ENCODE measurements around the gene TBC1D16. TPM values are rescaled to one million over a fixed set of nuclear protein-coding genes. Genes with fewer than 3 reads are reported as not detected.

The TBC1D16 gene
- total RNA-seq, 3 donors from 2014 or later (not counting 1 experiment from before 2014, with no cell fraction given): 0.49 to 1.00 (median 0.65) TPM

DNA sequence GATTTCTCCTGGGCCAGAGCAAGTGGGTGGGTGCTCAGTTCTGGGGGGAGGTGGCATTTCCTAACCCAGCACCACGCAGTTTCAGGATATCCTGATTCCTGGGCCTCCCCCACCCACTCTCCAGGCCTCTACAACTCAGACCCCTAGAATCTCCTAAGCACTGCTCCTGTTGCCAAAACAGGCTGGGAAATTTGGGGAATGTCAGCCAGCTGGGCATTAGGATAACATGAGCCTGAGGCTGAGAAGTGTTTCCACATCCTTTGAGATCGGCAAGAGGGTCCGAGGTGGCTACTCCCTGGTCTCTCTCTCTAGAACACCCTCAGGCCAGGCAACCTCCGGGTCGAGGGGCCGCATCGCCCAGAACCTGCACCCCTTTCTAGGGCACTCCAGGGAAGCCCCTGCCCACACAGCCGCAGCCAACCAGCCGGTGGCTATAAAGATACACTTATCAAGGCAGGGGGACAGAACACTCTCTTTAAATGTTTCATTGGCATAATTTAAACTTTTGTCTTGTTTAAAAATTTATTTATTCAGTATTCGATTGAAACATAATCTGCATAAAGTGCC, 23.6 kb downstream of the TBC1D16 start:
- DNase-seq: no peak
- Histone ChIP-seq H3K36me3 (ENCODE audit: control insufficient read depth, insufficient read depth, low read length) (no peaks in the 10 kb centered on the region), H3K27ac (ENCODE audit: low read length) (no peak overlapping the region), H3K4me3 (ENCODE audit: low read length) (no peak overlapping the region), H3K9me3 (ENCODE audit: control insufficient read depth, insufficient read depth, low read length) (no peaks in the 10 kb centered on the region), H3K27me3 (ENCODE audit: control insufficient read depth, insufficient read depth, low read length) (no peaks in the 10 kb centered on the region), H3K4me1 (ENCODE audit: control insufficient read depth, insufficient read depth, low read length) (peaks cover 6% of the 10 kb centered on the region)
- no peak for ATAC-seq
- Mint-ChIP-seq H3K4me3 (no peak overlapping the region), H3K27me3 (ENCODE audit: low read depth in 2 of 2) (peaks cover 0 to 2% of the 10 kb centered on the region in 2 donors), H3K9me3 (no peaks in the 10 kb centered on the region), H3K27ac (no peak overlapping the region), H3K4me1 (peaks cover 0 to 5% of the 10 kb centered on the region in 2 donors), H3K36me3 (no peaks in the 10 kb centered on the region)
- TF ChIP-seq, protein P1, sequence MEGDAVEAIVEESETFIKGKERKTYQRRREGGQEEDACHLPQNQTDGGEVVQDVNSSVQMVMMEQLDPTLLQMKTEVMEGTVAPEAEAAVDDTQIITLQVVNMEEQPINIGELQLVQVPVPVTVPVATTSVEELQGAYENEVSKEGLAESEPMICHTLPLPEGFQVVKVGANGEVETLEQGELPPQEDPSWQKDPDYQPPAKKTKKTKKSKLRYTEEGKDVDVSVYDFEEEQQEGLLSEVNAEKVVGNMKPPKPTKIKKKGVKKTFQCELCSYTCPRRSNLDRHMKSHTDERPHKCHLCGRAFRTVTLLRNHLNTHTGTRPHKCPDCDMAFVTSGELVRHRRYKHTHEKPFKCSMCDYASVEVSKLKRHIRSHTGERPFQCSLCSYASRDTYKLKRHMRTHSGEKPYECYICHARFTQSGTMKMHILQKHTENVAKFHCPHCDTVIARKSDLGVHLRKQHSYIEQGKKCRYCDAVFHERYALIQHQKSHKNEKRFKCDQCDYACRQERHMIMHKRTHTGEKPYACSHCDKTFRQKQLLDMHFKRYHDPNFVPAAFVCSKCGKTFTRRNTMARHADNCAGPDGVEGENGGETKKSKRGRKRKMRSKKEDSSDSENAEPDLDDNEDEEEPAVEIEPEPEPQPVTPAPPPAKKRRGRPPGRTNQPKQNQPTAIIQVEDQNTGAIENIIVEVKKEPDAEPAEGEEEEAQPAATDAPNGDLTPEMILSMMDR (IDR thresholded peaks at IDR 0.05): no peak
- intact Hi-C loops (cut with micrococcal nuclease): no loop called here
- 88% methylated on average over 9 of the region's 10 CpGs for WGBS (ENCODE audit: insufficient coverage)

DNA sequence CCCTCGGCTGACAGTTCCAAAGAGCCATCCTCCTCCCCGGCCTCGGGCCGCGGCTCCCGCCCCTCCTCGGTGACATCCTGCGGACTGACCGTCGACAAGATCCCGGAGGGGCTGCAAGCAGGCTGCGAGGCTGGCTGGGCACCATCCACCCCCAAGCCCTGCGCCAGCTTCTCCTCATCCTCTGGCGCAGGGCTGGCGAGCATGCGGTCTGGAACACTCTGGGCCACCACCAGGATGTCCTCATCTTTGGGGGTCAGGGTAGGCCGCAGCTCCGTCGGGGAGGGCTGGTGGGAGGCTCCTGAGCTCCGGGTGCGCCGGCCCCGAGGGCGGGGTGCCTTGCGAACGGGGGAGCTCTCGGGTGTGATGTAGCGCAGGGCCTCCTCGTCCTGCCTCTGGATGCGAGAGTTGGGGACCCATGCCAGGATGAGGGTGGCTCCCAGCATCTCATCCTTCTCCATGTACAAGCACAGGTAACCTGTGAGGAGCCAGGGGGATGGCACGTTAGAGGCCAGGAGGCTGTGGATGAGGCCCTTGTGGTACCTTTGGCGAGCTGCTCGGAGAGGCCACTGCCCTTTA, 25.3 kb downstream of the TBC1D16 start:
- Histone ChIP-seq H3K27ac (ENCODE audit: low read length) (no peak overlapping the region), H3K4me3 (ENCODE audit: low read length) (no peak overlapping the region), H3K27me3 (ENCODE audit: control insufficient read depth, insufficient read depth, low read length) (no peaks in the 10 kb centered on the region), H3K36me3 (ENCODE audit: control insufficient read depth, insufficient read depth, low read length) (no peaks in the 10 kb centered on the region), H3K9me3 (ENCODE audit: control insufficient read depth, insufficient read depth, low read length) (no peaks in the 10 kb centered on the region), H3K4me1 (ENCODE audit: control insufficient read depth, insufficient read depth, low read length) (peaks cover 16% of the 10 kb centered on the region)
- 96% methylated on average over 33 of the region's 33 CpGs for WGBS (ENCODE audit: insufficient coverage)
- DNase-seq (no peak), ATAC-seq (no peak)
- TF ChIP-seq, protein P1 (IDR thresholded peaks at IDR 0.05): no peak
- Mint-ChIP-seq H3K27me3 (ENCODE audit: low read depth in 2 of 2) (no peaks in the 10 kb centered on the region), H3K4me3 (no peak overlapping the region), H3K4me1 (peaks cover 8 to 14% of the 10 kb centered on the region in 2 donors), H3K9me3 (no peaks in the 10 kb centered on the region), H3K27ac (no peak overlapping the region), H3K36me3 (no peaks in the 10 kb centered on the region)
- intact Hi-C loops (cut with micrococcal nuclease): no loop called here

DNA sequence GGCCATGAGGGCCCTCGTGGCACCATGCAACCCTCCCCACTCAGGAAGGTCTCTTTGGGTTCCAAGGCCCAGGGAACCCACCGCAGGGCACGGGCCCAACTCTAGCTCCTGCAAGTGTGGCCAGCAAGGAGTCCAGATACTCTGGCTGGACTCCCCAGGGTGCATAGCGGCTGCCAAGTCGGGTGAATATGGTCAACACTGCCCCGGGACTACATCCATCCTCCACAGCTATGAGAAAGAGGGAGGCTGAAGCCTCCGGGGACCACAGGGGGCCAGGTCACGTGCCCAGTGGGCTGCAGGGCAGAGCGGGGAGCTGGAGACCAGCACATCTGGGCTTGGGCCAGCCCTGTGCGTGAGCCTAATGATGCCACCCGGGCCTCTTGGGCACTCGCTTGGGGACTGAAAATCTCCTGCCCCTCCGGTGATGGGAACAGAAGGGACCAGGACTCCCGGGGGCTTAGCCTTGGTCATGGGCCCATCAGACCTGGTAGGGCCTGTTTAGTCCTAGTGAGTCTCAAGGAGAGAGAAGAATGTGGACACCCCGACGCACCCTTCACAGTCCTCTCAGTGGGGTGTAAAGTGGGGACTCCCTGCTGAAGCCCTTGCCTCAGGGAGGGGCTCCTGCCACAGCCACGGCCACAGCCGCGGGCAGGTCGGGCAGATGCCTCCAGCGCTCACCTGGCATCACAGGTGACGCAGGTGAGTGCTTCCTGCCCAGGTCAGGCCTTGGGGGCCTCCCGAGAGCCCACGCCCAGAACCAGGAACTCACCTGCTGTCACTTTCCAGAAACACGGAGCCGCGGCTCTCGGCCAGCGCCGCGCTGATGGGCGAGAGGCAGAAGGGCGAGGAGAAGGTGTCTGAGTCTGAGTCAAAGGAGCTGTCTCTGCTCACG, 26.0 kb downstream of the TBC1D16 start:
- peaks cover 8 to 14% of the 10 kb centered on the region in 2 donors for H3K4me1 Mint-ChIP-seq
- Histone ChIP-seq H3K4me3 (ENCODE audit: low read length) (no peak overlapping the region), H3K27ac (ENCODE audit: low read length) (no peak overlapping the region), H3K27me3 (ENCODE audit: control insufficient read depth, insufficient read depth, low read length) (no peaks in the 10 kb centered on the region), H3K4me1 (ENCODE audit: control insufficient read depth, insufficient read depth, low read length) (peaks cover 17% of the 10 kb centered on the region), H3K9me3 (ENCODE audit: control insufficient read depth, insufficient read depth, low read length) (no peaks in the 10 kb centered on the region), H3K36me3 (ENCODE audit: control insufficient read depth, insufficient read depth, low read length) (no peaks in the 10 kb centered on the region)
- DNase-seq (no peak), ATAC-seq (no peak)
- TF ChIP-seq, protein P1 (IDR thresholded peaks at IDR 0.05): no peak
- H3K27me3 Mint-ChIP-seq (ENCODE audit: low read depth in 2 of 2): no peaks in the 10 kb centered on the region
- intact Hi-C loops (cut with micrococcal nuclease): no loop called here
- no peak overlapping the region for H3K27ac Mint-ChIP-seq
- no peak overlapping the region for H3K4me3 Mint-ChIP-seq
- no peaks in the 10 kb centered on the region for H3K9me3 Mint-ChIP-seq
- whole genome bisulfite sequencing (ENCODE audit: insufficient coverage): 94% methylated on average over 34 of the region's 34 CpGs
- no peaks in the 10 kb centered on the region for H3K36me3 Mint-ChIP-seq
